WERI-Rb-1 (cell line): ENCODE measurements around the gene METTL24.

ENCODE experiments used
- DNase-seq: peaks from one replicate; pipeline ENCODE4 v3.0.0-alpha.2; 2020
- H3K27ac ChIP-seq: fragments of 250-450 bp; sonication (Bioruptor Pico); 2 replicates; pipeline ENCODE4 v1.5.1; 2020; ENCODE audit warnings: mild to moderate bottlenecking, moderate library complexity
- H3K27me3 ChIP-seq: fragments of 250-450 bp; sonication (Bioruptor Pico); 2 replicates; pipeline ENCODE4 v1.5.1; 2021; ENCODE audit warnings: mild to moderate bottlenecking, low read depth, moderate library complexity; ENCODE audit not compliant: insufficient read depth, severe bottlenecking
- H3K36me3 ChIP-seq: fragments of 250-450 bp; sonication (Bioruptor Pico); 2 replicates; pipeline ENCODE4 v1.5.1; 2020; ENCODE audit warnings: mild to moderate bottlenecking, moderate library complexity
- H3K4me3 ChIP-seq: 2 replicates; pipeline ENCODE4 v1.5.1; 2011; ENCODE audit warnings: low read depth, mild to moderate bottlenecking, control low read depth, low read length
- H3K9me3 ChIP-seq: fragments of 250-450 bp; sonication (Bioruptor Pico); 2 replicates; pipeline ENCODE4 v1.5.1; 2021; ENCODE audit warnings: mild to moderate bottlenecking, moderate library complexity; ENCODE audit not compliant: severe bottlenecking
- TF ChIP-seq, protein P1 (sequence below): IDR thresholded peaks from 2 replicates; pipeline ENCODE4 v1.5.1; 2011; ENCODE audit warnings: low read depth, mild to moderate bottlenecking, control low read depth, inconsistent platforms, low read length

Gene METTL24

DNA sequence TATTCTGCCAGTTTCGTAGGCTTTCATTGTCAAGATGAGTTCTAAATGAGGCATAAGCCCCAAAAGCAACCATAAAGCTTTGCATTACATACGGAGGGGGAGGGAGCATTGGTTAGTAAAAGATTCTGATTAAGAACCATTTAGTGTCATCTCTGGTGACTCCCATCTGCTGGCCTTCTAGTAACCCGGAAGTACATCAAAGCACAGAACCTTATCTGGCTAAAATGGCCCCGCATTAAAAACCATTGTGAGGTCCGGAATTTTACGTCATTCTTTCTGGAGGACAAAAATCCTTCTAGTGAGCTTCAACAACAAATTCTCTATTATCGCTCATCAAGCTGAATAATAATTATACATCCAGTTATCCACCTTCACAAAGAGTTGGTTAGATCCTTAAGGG, 37.8 kb downstream of the METTL24 start:
- Histone ChIP-seq H3K4me3 (no peak overlapping the region), H3K36me3 (no peaks in the 10 kb centered on the region), H3K27ac (no peak overlapping the region), H3K9me3 (no peaks in the 10 kb centered on the region), H3K27me3 (no peaks in the 10 kb centered on the region)
- TF ChIP-seq, protein P1, sequence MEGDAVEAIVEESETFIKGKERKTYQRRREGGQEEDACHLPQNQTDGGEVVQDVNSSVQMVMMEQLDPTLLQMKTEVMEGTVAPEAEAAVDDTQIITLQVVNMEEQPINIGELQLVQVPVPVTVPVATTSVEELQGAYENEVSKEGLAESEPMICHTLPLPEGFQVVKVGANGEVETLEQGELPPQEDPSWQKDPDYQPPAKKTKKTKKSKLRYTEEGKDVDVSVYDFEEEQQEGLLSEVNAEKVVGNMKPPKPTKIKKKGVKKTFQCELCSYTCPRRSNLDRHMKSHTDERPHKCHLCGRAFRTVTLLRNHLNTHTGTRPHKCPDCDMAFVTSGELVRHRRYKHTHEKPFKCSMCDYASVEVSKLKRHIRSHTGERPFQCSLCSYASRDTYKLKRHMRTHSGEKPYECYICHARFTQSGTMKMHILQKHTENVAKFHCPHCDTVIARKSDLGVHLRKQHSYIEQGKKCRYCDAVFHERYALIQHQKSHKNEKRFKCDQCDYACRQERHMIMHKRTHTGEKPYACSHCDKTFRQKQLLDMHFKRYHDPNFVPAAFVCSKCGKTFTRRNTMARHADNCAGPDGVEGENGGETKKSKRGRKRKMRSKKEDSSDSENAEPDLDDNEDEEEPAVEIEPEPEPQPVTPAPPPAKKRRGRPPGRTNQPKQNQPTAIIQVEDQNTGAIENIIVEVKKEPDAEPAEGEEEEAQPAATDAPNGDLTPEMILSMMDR, result no peak
- no peak for DNase-seq

DNA sequence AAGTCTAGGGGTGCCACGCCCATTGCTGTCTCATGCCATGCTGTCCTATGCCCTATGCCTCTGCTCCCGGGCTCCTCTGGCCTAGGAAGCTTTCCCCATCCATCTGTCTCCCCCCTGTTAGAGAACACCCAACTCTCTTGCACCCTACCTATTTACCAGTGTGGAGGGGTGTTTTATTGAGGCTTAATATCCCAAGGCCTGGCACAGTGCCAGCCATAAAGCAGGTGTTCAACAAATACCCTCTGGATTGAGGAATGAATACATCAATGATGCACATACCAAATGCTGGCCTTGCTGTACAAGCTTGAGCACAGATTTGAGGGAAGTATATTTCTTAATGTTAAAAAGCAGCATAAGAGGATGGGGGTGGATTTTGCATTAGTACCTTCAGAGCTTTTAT, 38.3 kb downstream of the METTL24 start:
- no peak for DNase-seq
- H3K27me3 ChIP-seq, result no peaks in the 10 kb centered on the region
- H3K9me3 ChIP-seq, result no peaks in the 10 kb centered on the region
- H3K36me3 ChIP-seq, result no peaks in the 10 kb centered on the region
- TF ChIP-seq, protein P1, result no peak
- H3K4me3 ChIP-seq, result no peak overlapping the region
- H3K27ac ChIP-seq, result no peak overlapping the region

DNA sequence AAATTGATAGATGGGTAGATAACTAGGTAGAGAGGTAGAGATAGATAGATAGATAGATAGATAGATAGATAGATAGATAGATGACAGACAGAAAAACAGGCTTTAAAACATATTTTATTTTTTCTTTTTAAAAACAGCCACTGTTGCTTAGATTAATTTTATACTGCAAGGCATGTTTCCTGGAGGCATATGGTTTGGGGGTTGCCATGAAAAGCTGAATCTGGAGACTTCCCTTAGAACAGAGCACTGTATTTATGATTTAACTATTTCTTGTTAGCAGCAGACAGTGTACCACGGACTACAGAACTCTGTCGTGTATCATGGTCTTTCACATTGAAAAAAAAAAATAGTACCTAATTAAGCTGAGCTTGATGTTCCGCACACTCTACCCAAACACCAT, 38.8 kb downstream of the METTL24 start:
- Histone ChIP-seq H3K36me3 (no peaks in the 10 kb centered on the region), H3K4me3 (no peak overlapping the region), H3K27me3 (no peaks in the 10 kb centered on the region), H3K27ac (no peak overlapping the region), H3K9me3 (no peaks in the 10 kb centered on the region)
- TF ChIP-seq, protein P1, result no peak
- DNase-seq, result no peak

DNA sequence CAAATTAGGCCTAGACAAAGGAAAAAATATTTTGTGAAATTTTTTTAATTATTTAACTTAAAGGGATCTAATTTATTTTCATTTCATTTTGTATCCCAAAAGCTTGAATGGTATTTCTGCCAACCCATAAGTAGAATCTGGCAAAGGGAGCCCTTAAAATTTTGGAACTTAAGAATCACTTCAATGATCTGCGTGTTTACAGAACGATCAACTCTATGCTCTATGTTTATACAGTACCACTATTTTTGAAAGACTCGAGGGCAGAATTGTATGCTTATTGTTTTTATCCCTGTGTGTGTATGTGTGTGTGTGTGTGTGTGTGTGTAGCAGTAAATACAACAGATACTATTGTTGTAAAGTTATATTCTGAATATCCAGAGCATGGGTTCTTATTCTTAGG, 39.2 kb downstream of the METTL24 start:
- H3K4me3 ChIP-seq, result no peak overlapping the region
- TF ChIP-seq, protein P1, result no peak
- no peak for DNase-seq
- no peaks in the 10 kb centered on the region for H3K9me3 ChIP-seq
- H3K36me3 ChIP-seq, result no peaks in the 10 kb centered on the region
- no peaks in the 10 kb centered on the region for H3K27me3 ChIP-seq
- H3K27ac ChIP-seq, result no peak overlapping the region

DNA sequence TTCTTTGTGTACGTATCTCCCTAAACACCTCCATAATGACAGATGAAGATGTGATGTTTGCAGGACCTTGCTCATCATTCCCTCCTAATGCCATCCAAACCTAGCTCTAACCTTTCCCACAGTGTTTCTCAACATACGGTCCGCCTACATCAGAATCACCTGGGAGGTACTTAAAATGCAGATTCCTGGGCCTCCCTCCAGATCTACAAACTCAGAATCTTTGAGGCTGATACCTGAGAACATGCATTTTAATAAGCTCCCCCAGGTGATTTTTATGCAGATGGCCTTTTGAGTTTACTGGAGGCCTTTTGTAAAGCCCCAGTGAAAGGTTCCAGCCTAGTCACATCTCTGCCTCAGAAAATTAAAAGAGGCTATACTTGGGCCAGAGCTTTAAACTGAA, 40.5 kb downstream of the METTL24 start:
- DNase-seq, result no peak
- Histone ChIP-seq H3K27ac (no peak overlapping the region), H3K36me3 (no peaks in the 10 kb centered on the region), H3K27me3 (no peaks in the 10 kb centered on the region), H3K4me3 (no peak overlapping the region), H3K9me3 (no peaks in the 10 kb centered on the region)
- TF ChIP-seq, protein P1, result no peak

DNA sequence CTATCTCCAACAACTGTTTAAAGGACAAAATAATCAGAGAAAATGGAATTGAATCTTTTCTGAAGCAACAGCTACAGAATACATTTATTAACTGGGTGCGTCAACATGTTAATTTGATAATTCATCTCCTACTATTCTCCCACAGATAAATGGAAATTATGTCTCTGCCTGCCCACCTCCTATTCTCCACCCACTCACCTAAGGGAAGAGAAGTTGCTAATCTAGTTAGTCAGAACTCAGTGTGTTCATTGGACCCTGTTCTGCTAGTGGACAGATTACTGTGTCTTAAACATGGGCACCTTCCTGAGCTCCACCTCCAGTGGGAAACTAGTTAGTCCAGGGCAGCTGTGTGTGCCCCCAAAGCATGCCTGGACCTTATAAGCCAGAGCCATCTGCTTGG, 41.0 kb downstream of the METTL24 start:
- Histone ChIP-seq H3K27ac (no peak overlapping the region), H3K9me3 (no peaks in the 10 kb centered on the region), H3K27me3 (no peaks in the 10 kb centered on the region), H3K4me3 (no peak overlapping the region), H3K36me3 (no peaks in the 10 kb centered on the region)
- TF ChIP-seq, protein P1, result no peak
- no peak for DNase-seq
